Measurements from ENCODE around the gene CYB561. TPM values are rescaled to one million over a fixed set of nuclear protein-coding genes. Genes with fewer than 3 reads are reported as not detected.

The CYB561 gene
- total RNA-seq, 2 experiments from 2014 or later: 29.1 to 32.0 TPM

GRCh38 chr17:63431618-63431938 lies 14.5 kb downstream of the CYB561 start:
- Mint-ChIP-seq H3K27me3 (no peaks in the 10 kb centered on the region), H3K27ac (no peak overlapping the region), H3K9me3 (no peaks in the 10 kb centered on the region), H3K36me3 (no peaks in the 10 kb centered on the region), H3K4me1 (peaks cover 48% of the 10 kb centered on the region), H3K4me3 (no peak overlapping the region)
- DNase-seq (no peak), ATAC-seq (ENCODE audit: low read depth) (no peak)
- POLR2A ChIA-PET: interaction anchor here (1.1 kb wide), 1 partner anchor 11 kb away, joined by 3 read pairs; no protein-coding TSS in a partner anchor

GRCh38 chr17:63430223-63430622 lies 15.9 kb downstream of the CYB561 start:
- Mint-ChIP-seq H3K27me3 (no peaks in the 10 kb centered on the region), H3K9me3 (no peaks in the 10 kb centered on the region), H3K4me3 (no peak overlapping the region), H3K4me1 (peaks cover 50% of the 10 kb centered on the region), H3K27ac (no peak overlapping the region), H3K36me3 (no peaks in the 10 kb centered on the region)
- POLR2A ChIA-PET: interaction anchor here (0.7 kb wide), 1 partner anchor 49 kb away, joined by 4 read pairs; no protein-coding TSS in a partner anchor
- DNase-seq: no peak
- no peak for ATAC-seq (ENCODE audit: low read depth)

DNA sequence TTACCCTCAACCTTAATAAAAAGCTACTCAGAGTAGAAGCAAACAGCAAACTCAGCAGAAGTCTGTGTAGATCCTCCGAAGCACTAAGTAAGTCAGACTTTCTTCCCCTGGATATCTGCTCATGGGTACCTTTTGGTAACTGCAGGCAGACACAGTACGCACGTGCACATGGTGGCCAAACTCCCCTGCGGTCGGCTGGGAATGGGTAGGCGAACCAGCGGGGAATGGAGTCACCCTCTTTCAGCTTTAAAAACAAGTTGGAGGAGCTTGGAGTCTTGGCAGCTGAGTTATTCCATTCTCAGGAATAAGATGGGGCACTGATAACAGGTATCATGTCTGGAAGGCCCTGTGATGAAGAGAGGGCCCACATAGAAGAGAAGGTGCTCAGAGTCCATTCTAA lies 16.3 kb downstream of the CYB561 start:
- H3K27me3 Mint-ChIP-seq: no peaks in the 10 kb centered on the region
- no peak overlapping the region for H3K27ac Mint-ChIP-seq
- POLR2A ChIA-PET: interaction anchor here (0.7 kb wide), 1 partner anchor 50 kb away, joined by 4 read pairs; no protein-coding TSS in a partner anchor
- H3K36me3 Mint-ChIP-seq: no peaks in the 10 kb centered on the region
- DNase-seq (no peak), ATAC-seq (ENCODE audit: low read depth) (no peak)
- H3K4me1 Mint-ChIP-seq: peaks cover 46% of the 10 kb centered on the region
- H3K4me3 Mint-ChIP-seq: no peak overlapping the region
- no peaks in the 10 kb centered on the region for H3K9me3 Mint-ChIP-seq

DNA sequence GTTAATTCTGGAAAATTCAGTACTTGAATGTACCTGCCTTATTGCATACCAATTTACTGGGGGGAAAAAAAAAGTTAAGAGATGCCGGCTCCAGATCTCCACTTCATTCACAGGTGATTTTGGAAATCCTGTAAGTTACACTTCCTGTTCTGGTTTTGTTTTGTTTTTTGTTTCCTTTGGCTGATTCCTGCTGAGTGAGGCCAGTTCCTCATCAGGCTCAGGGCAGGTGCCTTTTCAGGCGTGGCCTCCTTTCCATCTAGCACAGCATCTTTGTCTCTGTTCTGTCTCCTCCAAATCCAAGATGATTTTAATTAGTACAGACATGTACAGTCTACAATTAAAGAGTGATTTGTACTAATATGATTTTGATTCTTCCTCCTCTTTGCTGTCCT lies 19.2 kb downstream of the CYB561 start:
- Mint-ChIP-seq H3K27ac (no peak overlapping the region), H3K4me1 (peaks cover 26% of the 10 kb centered on the region), H3K27me3 (peaks cover 6% of the 10 kb centered on the region), H3K4me3 (no peak overlapping the region), H3K9me3 (no peaks in the 10 kb centered on the region), H3K36me3 (no peaks in the 10 kb centered on the region)
- POLR2A ChIA-PET: interaction anchor here (1.2 kb wide), 1 partner anchor 12 kb away, joined by 3 read pairs; no protein-coding TSS in a partner anchor
- DNase-seq: no peak
- no peak for ATAC-seq (ENCODE audit: low read depth)

DNA sequence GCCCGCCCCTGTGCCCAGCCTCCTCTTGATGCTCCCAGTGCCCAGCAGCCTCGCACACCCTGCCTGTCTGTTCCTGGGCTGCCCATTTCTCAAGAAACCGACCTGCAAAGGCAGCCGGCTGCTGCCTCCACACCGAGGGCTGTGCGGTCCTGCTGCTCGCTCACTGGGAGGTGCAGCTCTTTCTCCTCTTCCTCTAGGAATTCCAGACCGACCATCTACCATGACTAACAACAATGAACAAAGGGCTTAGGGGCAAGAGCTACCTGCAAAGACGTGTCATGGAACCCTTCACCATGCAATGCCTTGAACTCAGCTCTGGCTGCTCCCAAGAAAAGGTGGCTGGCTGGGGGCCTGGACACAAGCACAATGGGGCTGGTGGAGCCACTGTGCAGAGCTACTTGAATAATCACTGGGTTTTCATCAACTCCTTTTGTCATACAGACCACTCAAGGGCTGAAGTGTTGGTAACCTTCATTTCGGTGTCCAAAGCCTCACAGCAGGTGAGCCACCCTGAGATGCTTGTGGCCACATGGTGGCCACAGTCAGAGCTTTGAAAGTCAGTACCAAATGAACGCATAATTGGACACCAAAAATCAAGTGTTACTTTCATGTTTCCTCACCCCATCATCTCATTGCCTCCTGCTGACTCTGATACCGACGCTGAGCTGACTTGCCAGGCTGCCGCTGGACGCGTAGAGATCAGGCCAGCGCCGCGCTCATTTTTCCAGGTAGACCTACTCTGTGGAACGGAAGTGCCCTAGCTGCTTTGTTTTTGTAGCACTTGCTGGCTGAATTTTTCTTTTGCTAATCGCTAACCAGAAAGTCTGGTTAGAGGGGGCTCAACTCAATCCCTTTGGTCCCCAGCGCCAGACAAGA lies 19.8 kb downstream of the CYB561 start:
- no peak for DNase-seq
- H3K4me1 Mint-ChIP-seq: peaks cover 26% of the 10 kb centered on the region
- H3K9me3 Mint-ChIP-seq: no peaks in the 10 kb centered on the region
- peaks cover 7% of the 10 kb centered on the region for H3K27me3 Mint-ChIP-seq
- peaks cover under 1% of the 10 kb centered on the region for H3K36me3 Mint-ChIP-seq
- ATAC-seq (ENCODE audit: low read depth): no peak
- H3K4me3 Mint-ChIP-seq: no peak overlapping the region
- H3K27ac Mint-ChIP-seq: no peak overlapping the region
- POLR2A ChIA-PET: interaction anchor here (1.0 to 1.6 kb wide), 5 partner anchors 9 to 316 kb away, joined by 3 to 7 read pairs (median 5); no protein-coding TSS in a partner anchor

GRCh38 chr17:63425483-63425882 lies 20.6 kb downstream of the CYB561 start:
- peaks cover 3% of the 10 kb centered on the region for H3K36me3 Mint-ChIP-seq
- H3K27me3 Mint-ChIP-seq: peaks cover 7% of the 10 kb centered on the region
- peak; percentile 55 for ATAC-seq (ENCODE audit: low read depth)
- no peaks in the 10 kb centered on the region for H3K9me3 Mint-ChIP-seq
- POLR2A ChIA-PET: interaction anchor here (0.7 to 1.6 kb wide), 6 partner anchors 10 to 317 kb away, joined by 3 to 7 read pairs (median 4); no protein-coding TSS in a partner anchor
- H3K4me1 Mint-ChIP-seq: peaks cover 28% of the 10 kb centered on the region
- no peak overlapping the region for H3K27ac Mint-ChIP-seq
- peak; percentile 66 for DNase-seq
- H3K4me3 Mint-ChIP-seq: no peak overlapping the region

DNA sequence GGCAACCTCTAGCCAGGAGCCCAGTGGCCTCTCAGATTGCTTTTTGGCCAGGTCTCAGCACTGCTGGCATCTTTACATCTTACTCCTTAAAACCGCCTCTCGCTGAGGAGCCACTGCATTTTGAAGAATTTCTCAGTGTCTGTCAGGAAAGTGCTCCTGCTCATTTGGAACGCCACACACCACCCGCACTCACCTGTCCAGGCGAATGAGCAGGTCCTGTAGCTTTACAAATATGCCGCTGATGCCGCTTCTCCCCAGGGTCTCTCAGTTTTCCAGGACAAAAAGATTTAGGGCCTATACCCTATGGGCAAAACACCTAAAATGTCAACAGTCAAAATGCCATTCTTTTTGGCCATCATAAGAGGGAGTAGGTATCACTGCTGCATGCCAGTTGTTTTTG lies 22.1 kb downstream of the CYB561 start:
- peaks cover 38% of the 10 kb centered on the region for H3K4me1 Mint-ChIP-seq
- POLR2A ChIA-PET: interaction anchor here (0.6 kb wide), 3 partner anchors 54 to 253 kb away, joined by 3 read pairs; no protein-coding TSS in a partner anchor
- peaks cover 10% of the 10 kb centered on the region for H3K27me3 Mint-ChIP-seq
- no peak for DNase-seq
- peaks cover 3% of the 10 kb centered on the region for H3K36me3 Mint-ChIP-seq
- no peak overlapping the region for H3K27ac Mint-ChIP-seq
- no peak for ATAC-seq (ENCODE audit: low read depth)
- H3K4me3 Mint-ChIP-seq: no peak overlapping the region
- H3K9me3 Mint-ChIP-seq: no peaks in the 10 kb centered on the region

GRCh38 chr17:63423251-63423950 lies 22.7 kb downstream of the CYB561 start:
- Mint-ChIP-seq H3K4me1 (peaks cover 39% of the 10 kb centered on the region), H3K27me3 (peaks cover 13% of the 10 kb centered on the region), H3K27ac (no peak overlapping the region)

GRCh38 chr17:63421681-63422645 lies 24.1 kb downstream of the CYB561 start:
- peaks cover 3% of the 10 kb centered on the region for H3K36me3 Mint-ChIP-seq
- POLR2A ChIA-PET: interaction anchor here (0.7 kb wide), 1 partner anchor 187 kb away, joined by 3 read pairs; no protein-coding TSS in a partner anchor
- peaks cover 15% of the 10 kb centered on the region for H3K27me3 Mint-ChIP-seq
- DNase-seq (no peak), ATAC-seq (ENCODE audit: low read depth) (no peak)
- peaks cover 25% of the 10 kb centered on the region for H3K4me1 Mint-ChIP-seq
- no peak overlapping the region for H3K27ac Mint-ChIP-seq
- H3K4me3 Mint-ChIP-seq: no peak overlapping the region
- no peaks in the 10 kb centered on the region for H3K9me3 Mint-ChIP-seq

More at GRCh38 chr17:63423251-63423950, 22.7 kb downstream of the CYB561 start:
- POLR2A ChIA-PET: interaction anchor here (0.6 kb wide), 3 partner anchors 53 to 254 kb away, joined by 3 read pairs; no protein-coding TSS in a partner anchor
- Mint-ChIP-seq H3K4me3 (no peak overlapping the region), H3K36me3 (peaks cover 3% of the 10 kb centered on the region), H3K9me3 (no peaks in the 10 kb centered on the region)
- ATAC-seq (ENCODE audit: low read depth) (no peak), DNase-seq (no peak)

DNA sequence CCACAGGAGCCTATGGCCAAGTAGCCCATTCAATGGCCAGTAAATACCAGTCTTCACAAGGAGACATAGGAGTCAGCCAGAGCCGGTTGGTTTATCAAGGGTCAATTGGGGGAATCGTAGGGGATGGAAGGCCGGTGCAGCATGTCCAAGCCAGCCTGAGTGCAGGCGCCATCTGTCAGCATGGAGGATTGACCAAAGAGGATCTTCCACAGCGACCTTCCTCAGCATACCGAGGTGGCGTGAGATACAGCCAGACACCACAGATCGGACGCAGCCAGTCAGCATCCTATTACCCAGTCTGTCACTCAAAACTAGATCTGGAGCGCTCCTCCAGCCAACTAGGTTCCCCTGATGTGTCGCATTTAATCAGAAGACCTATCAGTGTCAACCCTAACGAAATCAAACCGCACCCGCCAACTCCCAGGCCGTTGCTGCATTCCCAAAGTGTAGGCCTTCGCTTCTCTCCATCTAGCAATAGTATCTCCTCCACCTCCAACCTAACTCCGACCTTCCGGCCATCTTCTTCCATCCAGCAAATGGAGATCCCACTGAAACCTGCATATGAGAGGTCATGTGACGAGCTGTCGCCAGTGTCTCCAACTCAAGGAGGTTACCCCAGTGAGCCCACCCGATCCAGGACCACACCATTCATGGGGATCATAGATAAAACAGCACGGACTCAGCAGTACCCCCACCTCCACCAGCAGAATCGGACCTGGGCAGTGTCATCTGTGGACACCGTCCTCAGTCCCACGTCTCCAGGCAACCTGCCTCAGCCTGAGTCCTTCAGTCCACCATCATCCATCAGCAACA lies 25.0 kb downstream of the CYB561 start:
- peaks cover 19% of the 10 kb centered on the region for H3K4me1 Mint-ChIP-seq
- H3K4me3 Mint-ChIP-seq: peak overlapping the region; percentile 3
- POLR2A ChIA-PET: interaction anchor here (0.7 kb wide), 1 partner anchor 188 kb away, joined by 3 read pairs; no protein-coding TSS in a partner anchor
- H3K9me3 Mint-ChIP-seq: no peaks in the 10 kb centered on the region
- H3K27ac Mint-ChIP-seq: peak overlapping the region; percentile 89
- peaks cover 3% of the 10 kb centered on the region for H3K36me3 Mint-ChIP-seq
- H3K27me3 Mint-ChIP-seq: peaks cover 17% of the 10 kb centered on the region
- DNase-seq (no peak), ATAC-seq (ENCODE audit: low read depth) (no peak)

GRCh38 chr17:63419949-63420867 lies 25.9 kb downstream of the CYB561 start:
- Mint-ChIP-seq H3K4me1 (peaks cover 17% of the 10 kb centered on the region), H3K4me3 (peak overlapping the region; percentile 59), H3K27ac (peak overlapping the region; percentile 89), H3K27me3 (peaks cover 18% of the 10 kb centered on the region), H3K9me3 (no peaks in the 10 kb centered on the region), H3K36me3 (peaks cover 3% of the 10 kb centered on the region)
- DNase-seq (peak; percentile 79), ATAC-seq (ENCODE audit: low read depth) (peak; percentile 90)
- POLR2A ChIA-PET: interaction anchor here (0.6 to 1.6 kb wide), 5 partner anchors 12 to 765 kb away, joined by 3 to 8 read pairs (median 3); no protein-coding TSS in a partner anchor
